B cell (primary cell): ENCODE measurements around the gene VPS25. TPM values are rescaled to one million over a fixed set of nuclear protein-coding genes. Genes with fewer than 3 reads are reported as not detected.
A peak's percentile ranks its signal among the peaks of the same experiment; 100 is the strongest.

Source experiments
- ATAC-seq: fragments of 200-7000 bp; cut with Tn5 transposase; one replicate; pipeline ENCODE4 v1.10.0; 2021; ENCODE audit warnings: low read depth, mild to moderate bottlenecking, moderate number of reproducible peaks, moderate library complexity
- CTCF ChIA-PET: fragments of 350-600 bp; sonication (Branson Sonifier 250); formaldehyde crosslinking; loops from one replicate; lab custom pipeline; 2021; ENCODE audit warnings: antibody characterized with exemption, inconsistent platforms; lab: Charles Lee
- POLR2A ChIA-PET: fragments of 350-600 bp; sonication (Branson Sonifier 250); formaldehyde crosslinking; loops from one replicate; lab custom pipeline; 2021; ENCODE audit warnings: antibody characterized with exemption; lab: Charles Lee
- DNase-seq: peaks from one replicate; pipeline ENCODE4 v3.0.0; 2013
- H2AFZ ChIP-seq: 2 replicates; pipeline ENCODE4 v1.6.1; 2012; ENCODE audit warnings: mild to moderate bottlenecking, low read depth, low read length; ENCODE audit not compliant: insufficient read depth, poor library complexity, severe bottlenecking
- H3K27ac ChIP-seq, 2 donors: 1 replicate in 1 of 2; 2 replicates in 1 of 2; pipeline ENCODE4 v1.5.1; 2012 to 2013; ENCODE audit warnings: low read length in 2 of 2, mild to moderate bottlenecking in 2 of 2, moderate library complexity in 1 of 2
- H3K27me3 ChIP-seq, 4 experiments: fragments of 200-600 bp in 1 of 4; sonication (generic) in 1 of 4; replicated peaks in 1 of 4; 1 replicate in 2 of 4; 2 replicates in 2 of 4; pipeline versions ENCODE4 v1.6.1 to v1.7.0; 2013 to 2016; ENCODE audit warnings: low read length in 3 of 4, mild to moderate bottlenecking in 2 of 4, mixed read lengths in 1 of 4, moderate library complexity in 1 of 4; ENCODE audit not compliant: insufficient read depth in 4 of 4, control insufficient read depth in 3 of 4; ENCODE audit errors: control extremely low read depth in 1 of 4
- H3K36me3 ChIP-seq, 2 experiments: replicated peaks in 1 of 2; 1 replicate in 1 of 2; 2 replicates in 1 of 2; pipeline versions ENCODE4 v1.6.1 to v1.7.1; 2013; ENCODE audit warnings: low read length in 1 of 2; ENCODE audit not compliant: insufficient read depth in 2 of 2, control insufficient read depth in 1 of 2; ENCODE audit errors: control extremely low read depth in 1 of 2, extremely low read depth in 1 of 2
- H3K4me1 ChIP-seq, 2 donors: fragments of 200-600 bp in 1 of 2; sonication (generic) in 1 of 2; 1 replicate in 1 of 2; 2 replicates in 1 of 2; pipeline versions ENCODE4 v1.5.1 to v1.6.1; 2013 to 2017; ENCODE audit warnings: low read length in 2 of 2; ENCODE audit not compliant: control insufficient read depth in 2 of 2, insufficient read depth in 2 of 2
- H3K4me2 ChIP-seq: replicated peaks from 2 replicates; pipeline ENCODE3; 2012; ENCODE audit warnings: mild to moderate bottlenecking, low read depth, low read length; ENCODE audit not compliant: poor library complexity, severe bottlenecking
- H3K4me3 ChIP-seq, 5 experiments: fragments of 200-600 bp in 1 of 5; sonication (generic) in 1 of 5; 1 replicate in 3 of 5; 2 replicates in 2 of 5; pipeline versions ENCODE4 v1.5.1 to v1.7.0; 2011 to 2016; ENCODE audit warnings: low read length in 4 of 5, mild to moderate bottlenecking in 4 of 5, low read depth in 2 of 5, control low read depth in 1 of 5, moderate library complexity in 1 of 5; ENCODE audit not compliant: insufficient read depth in 1 of 5; ENCODE audit errors: control extremely low read depth in 1 of 5, extremely low read depth in 1 of 5
- H3K79me2 ChIP-seq: fragments of 200-600 bp; sonication (generic); one replicate; pipeline ENCODE4 v1.6.0; 2016; ENCODE audit warnings: low read length; ENCODE audit not compliant: control insufficient read depth, insufficient read depth
- H3K9ac ChIP-seq: fragments of 200-600 bp; sonication (generic); 2 replicates; pipeline ENCODE4 v1.6.1; 2017; ENCODE audit warnings: mild to moderate bottlenecking, low read length, moderate library complexity
- H3K9me3 ChIP-seq, 3 donors: one replicate each; pipeline versions ENCODE4 v1.6.1 to v1.7.1; 2013; ENCODE audit warnings: low read length in 2 of 3; ENCODE audit not compliant: control insufficient read depth in 2 of 3, insufficient read depth in 1 of 3; ENCODE audit errors: control extremely low read depth in 1 of 3
- H4K20me1 ChIP-seq: 2 replicates; pipeline ENCODE4 v1.6.0; 2012; ENCODE audit warnings: mild to moderate bottlenecking, low read length; ENCODE audit not compliant: insufficient read depth, control insufficient read depth, poor library complexity, severe bottlenecking
- H3K27ac Mint-ChIP-seq: one replicate; pipeline ENCODE4 v1.8.0; 2021; ENCODE audit warnings: mixed read lengths
- H3K27me3 Mint-ChIP-seq: one replicate; pipeline ENCODE4 v1.8.0; 2021; ENCODE audit warnings: mixed read lengths
- H3K4me1 Mint-ChIP-seq: one replicate; pipeline ENCODE4 v1.8.0; 2021; ENCODE audit warnings: mixed read lengths
- H3K4me3 Mint-ChIP-seq: one replicate; pipeline ENCODE4 v1.8.0; 2021; ENCODE audit warnings: mixed read lengths
- H3K9me3 Mint-ChIP-seq: one replicate; pipeline ENCODE4 v1.8.0; 2022; ENCODE audit warnings: mixed read lengths; ENCODE audit not compliant: insufficient read depth
- CTCF ChIP-seq: fragments of 200-600 bp; IDR thresholded peaks from one replicate; pipeline ENCODE4 v1.8.0; 2022; ENCODE audit warnings: antibody characterized with exemption, mild to moderate bottlenecking
- EZH2 ChIP-seq: IDR thresholded peaks from 2 replicates; pipeline ENCODE4 v1.6.1; 2012; ENCODE audit warnings: borderline replicate concordance, low read depth, mild to moderate bottlenecking, moderate library complexity, low read length; ENCODE audit not compliant: insufficient read depth, poor library complexity, severe bottlenecking
- WGBS: methylation state at CpG from one replicate; pipeline ENCODE4 v1.1.5; 2013; ENCODE audit warnings: missing lambda C conversion rate; ENCODE audit not compliant: insufficient coverage; 5-methylcytosine and 5-hydroxymethylcytosine counted together
- intact Hi-C: fragments of 100-400 bp; cut with micrococcal nuclease; formaldehyde crosslinking; loops from one replicate; pipeline ENCODE4 v1.10.0; 2022
- polyA plus RNA-seq: library from polyadenylated mRNA; depleted of rRNA; stranded (reverse); fragments of >200 nt; gene quantifications from 2 replicates; pipeline ENCODE4 v1.2.3, GENCODE V29; 2012
- total RNA-seq, 2 donors: library from RNA; stranded (reverse); fragments of 120-200 nt in 1 of 2; gene quantifications; 1 replicate in 1 of 2; 2 replicates in 1 of 2; pipeline versions ENCODE4 v1.2.3 to v1.2.4, GENCODE V29; 2013 to 2022

Gene VPS25
- total and polyA plus RNA-seq, 2 donors (not counting 1 experiment from before 2014, with no cell fraction given), result 38.7 to 40.5 TPM

GRCh38 chr17:42744283-42744805, 28.9 kb upstream of the VPS25 start:
- ATAC-seq (peak; percentile 77), DNase-seq (no peak)
- peak overlapping the region; percentile 84 for H3K4me2 ChIP-seq
- ChIA-PET CTCF (interaction anchor here (1.5 to 2.5 kb wide), 3 partner anchors 16 to 166 kb away, joined by 5 to 8 read pairs (median 8); partner anchors contain the start of gene RAMP2), POLR2A (no interaction called here)
- WGBS, result 1% methylated on average over 27 of the region's 32 CpGs
- peak overlapping the region; percentile 77 for H3K9ac ChIP-seq
- peaks cover 21% of the 10 kb centered on the region for H4K20me1 ChIP-seq
- Mint-ChIP-seq H3K4me3 (peak overlapping the region; percentile 99), H3K27ac (peak overlapping the region; percentile 99), H3K4me1 (peaks cover 29% of the 10 kb centered on the region), H3K9me3 (no peaks in the 10 kb centered on the region), H3K27me3 (peaks cover 16% of the 10 kb centered on the region)
- H3K36me3 ChIP-seq, result peaks cover 1 to 6% of the 10 kb centered on the region in 2 experiments
- H2AFZ ChIP-seq, result peak overlapping the region; percentile 92
- TF ChIP-seq EZH2, result no peak
- no peak for TF ChIP-seq CTCF
- H3K4me1 ChIP-seq, result peaks cover 25 to 27% of the 10 kb centered on the region in 2 donors
- peak overlapping the region; percentile 56 to 76 (median 70) for H3K4me3 ChIP-seq
- intact Hi-C loops, result loop anchor here (1.0 to 10.0 kb wide), 2 partner anchors 23 to 740 kb away; partner anchors contain the start of gene DHX8
- peak overlapping the region; percentile 67 to 92 for H3K27ac ChIP-seq
- H3K27me3 ChIP-seq, result peaks cover 0 to 11% (median 0%) of the 10 kb centered on the region in 4 experiments
- H3K9me3 ChIP-seq, result no peaks in the 10 kb centered on the region
- peaks cover 58% of the 10 kb centered on the region for H3K79me2 ChIP-seq
